GM12878 (cell line): ENCODE results near the gene CELSR3. TPM values are rescaled to one million over a fixed set of nuclear protein-coding genes. Genes with fewer than 3 reads are reported as not detected.

Source experiments
- ATAC-seq: fragments of 200-7000 bp; cut with Tn5 transposase; 3 replicates; pipeline ENCODE4 v1.9.1; 2020; ENCODE audit warnings: mild to moderate bottlenecking, moderate library complexity
- BruUV-seq: library from RNA; stranded (reverse); fragments of 400-500 nt; replicated peaks from 2 replicates; lab custom pipeline; 2021; lab: Mats Ljungman, UMichigan
- CTCF ChIA-PET: fragments of 300-600 bp; sonication (Branson Sonifier 250); formaldehyde crosslinking; extraction: SDS; loops from one replicate; lab custom pipeline; 2021; ENCODE audit warnings: inconsistent platforms; lab: Yijun Ruan, JAX
- POLR2A ChIA-PET: fragments of 350-600 bp; formaldehyde crosslinking; extraction: SDS; loops from one replicate; lab custom pipeline; 2021; ENCODE audit warnings: inconsistent platforms; lab: Charles Lee
- RAD21 ChIA-PET: fragments of 300-600 bp; sonication (Branson Sonifier 250); formaldehyde crosslinking; loops from one replicate; lab custom pipeline; 2023; ENCODE audit warnings: antibody characterized with exemption; ENCODE audit not compliant: unreplicated experiment; lab: Charles Lee
- SMC1A ChIA-PET: fragments of 300-600 bp; sonication (Branson Sonifier 250); formaldehyde crosslinking; loops from one replicate; lab custom pipeline; 2023; ENCODE audit not compliant: unreplicated experiment, uncharacterized antibody; lab: Charles Lee
- DNase-seq: peaks from one replicate; pipeline ENCODE4 v3.0.0-alpha.2; 2011; ENCODE audit warnings: low read depth, low spot score
- FAIRE-seq: peaks from 3 replicates; lab custom pipeline; 2011; peaks lifted over from hg19 to GRCh38; lab: Jason Lieb, UNC
- H2AFZ ChIP-seq: 2 replicates; pipeline ENCODE4 v1.6.0; 2011; ENCODE audit warnings: low read depth, low read length, control low read depth; ENCODE audit not compliant: control insufficient read depth
- H3K27ac ChIP-seq: 2 replicates; pipeline ENCODE4 v1.5.1; 2011; ENCODE audit warnings: control low read depth; ENCODE audit not compliant: control insufficient read depth, insufficient read depth
- H3K27me3 ChIP-seq, 2 experiments: replicated peaks in 1 of 2; 2 replicates each; pipeline versions ENCODE4 v1.6.0 to v1.6.1; 2011; ENCODE audit warnings: low read length in 1 of 2; ENCODE audit not compliant: control insufficient read depth in 2 of 2, insufficient read depth in 2 of 2
- H3K36me3 ChIP-seq, 2 experiments: 2 replicates each; pipeline ENCODE4 v1.5.1; 2011; ENCODE audit warnings: low read length in 1 of 2; ENCODE audit not compliant: control insufficient read depth in 2 of 2, insufficient read depth in 2 of 2
- H3K4me1 ChIP-seq: 2 replicates; pipeline ENCODE4 v1.6.1; 2011; ENCODE audit warnings: mild to moderate bottlenecking, low read length, moderate library complexity, mixed read lengths; ENCODE audit not compliant: control insufficient read depth, insufficient read depth
- H3K4me2 ChIP-seq: 2 replicates; pipeline ENCODE4 v1.6.0; 2011; ENCODE audit warnings: control low read depth; ENCODE audit not compliant: control insufficient read depth, insufficient read depth
- H3K4me3 ChIP-seq: fragments of 200-600 bp; sonication (generic); 2 replicates; pipeline ENCODE4 v1.5.1; 2016
- H3K79me2 ChIP-seq: 2 replicates; pipeline ENCODE4 v1.6.0; 2011; ENCODE audit warnings: low read length; ENCODE audit not compliant: control insufficient read depth, insufficient read depth
- H3K9ac ChIP-seq: 2 replicates; pipeline ENCODE4 v1.8.0; 2011; ENCODE audit warnings: low read length, control low read depth, mixed read lengths; ENCODE audit not compliant: control insufficient read depth, insufficient read depth
- H3K9me3 ChIP-seq: replicated peaks from 3 replicates; pipeline ENCODE4 v1.5.1; 2011; ENCODE audit warnings: mild to moderate bottlenecking, low read length; ENCODE audit not compliant: control insufficient read depth, insufficient read depth
- H4K20me1 ChIP-seq: 2 replicates; pipeline ENCODE4 v1.6.0; 2011; ENCODE audit not compliant: control insufficient read depth, insufficient read depth
- ATF7 ChIP-seq: fragments of 450-650 bp; IDR thresholded peaks from 2 replicates; pipeline ENCODE4 v1.6.1; 2016; ENCODE audit warnings: low read depth, mild to moderate bottlenecking
- BHLHE40 ChIP-seq, 2 experiments: fragments of 450-650 bp in 1 of 2; IDR thresholded peaks; 2 replicates each; pipeline ENCODE4 v1.6.1; 2011 to 2017; ENCODE audit warnings: low read depth in 2 of 2, borderline replicate concordance in 1 of 2, improper control_type of control experiment in 1 of 2, low read length in 1 of 2, mild to moderate bottlenecking in 1 of 2
- BRCA1 ChIP-seq: IDR thresholded peaks from 2 replicates; pipeline ENCODE4 v1.6.1; 2011; ENCODE audit warnings: low read depth, low read length, improper control_type of control experiment
- CREM ChIP-seq: IDR thresholded peaks from 2 replicates; pipeline ENCODE4 v1.6.1; 2014; ENCODE audit warnings: antibody characterized with exemption, low read depth
- DPF2 ChIP-seq: fragments of 450-650 bp; IDR thresholded peaks from 2 replicates; pipeline ENCODE4 v1.6.1; 2017; ENCODE audit warnings: mild to moderate bottlenecking
- KLF5 ChIP-seq: fragments of 450-650 bp; IDR thresholded peaks from 2 replicates; pipeline ENCODE4 v1.6.1; 2014; ENCODE audit warnings: mild to moderate bottlenecking; ENCODE audit not compliant: partially characterized antibody
- MLLT1 ChIP-seq: fragments of 450-650 bp; IDR thresholded peaks from 2 replicates; pipeline ENCODE4 v1.6.1; 2016; ENCODE audit warnings: mild to moderate bottlenecking
- POLR2AphosphoS2 ChIP-seq: IDR thresholded peaks from 2 replicates; pipeline ENCODE4 v1.6.1; 2011; ENCODE audit warnings: low read depth, mild to moderate bottlenecking, low read length, improper control_type of control experiment, moderate library complexity
- SMARCA5 ChIP-seq: fragments of 450-650 bp; IDR thresholded peaks from 2 replicates; pipeline ENCODE4 v1.6.1; 2017; ENCODE audit warnings: mild to moderate bottlenecking
- SRF ChIP-seq, 2 experiments: IDR thresholded peaks; 2 replicates each; pipeline ENCODE4 v1.6.1; 2011; ENCODE audit warnings: low read depth in 2 of 2, low read length in 2 of 2, mild to moderate bottlenecking in 1 of 2, moderate library complexity in 1 of 2
- ZBTB33 ChIP-seq: fragments of 450-650 bp; IDR thresholded peaks from 2 replicates; pipeline ENCODE4 v1.6.1; 2017; ENCODE audit warnings: mild to moderate bottlenecking
- ZNF274 ChIP-seq: IDR thresholded peaks from one replicate; pipeline ENCODE4 v1.8.0; 2011; ENCODE audit not compliant: insufficient read length, insufficient read depth
- WGBS: methylation state at CpG from one replicate; pipeline ENCODE4 v1.1.6; 2016; ENCODE audit warnings: low lambda C conversion rate; ENCODE audit not compliant: insufficient replicate concordance, insufficient coverage; ENCODE audit errors: missing lambda C conversion rate; 5-methylcytosine and 5-hydroxymethylcytosine counted together
- in situ Hi-C: fragments of 300-500 bp; cut with MboI; formaldehyde crosslinking; loops from 9 replicates; pipeline ENCODE4 v1.14.3; 2018; ENCODE audit warnings: mixed read lengths
- intact Hi-C: fragments of 100-400 bp; cut with micrococcal nuclease; formaldehyde crosslinking; loops from one replicate; pipeline ENCODE4 v1.14.2; 2022; ENCODE audit not compliant: unreplicated experiment
- polyA plus RNA-seq, 11 experiments: library from polyadenylated mRNA; depleted of rRNA in 4 of 11; unstranded in 6 of 11; stranded (reverse) in 5 of 11; fragments of >200 nt; fragmentation: Nextera tagmentation in 4 of 11; fragmentation: Illumina TruSeq in 1 of 11; extraction: Ambion mirVana in 4 of 11; extraction: Trizol in 1 of 11; gene quantifications; 1 replicate in 1 of 11; 2 replicates in 10 of 11; pipeline versions ENCODE4 v1.2.1 to v1.2.3, GENCODE V29; 2011 to 2016; ENCODE audit warnings: inconsistent platforms in 2 of 11, missing spikeins in 2 of 11, low read depth in 1 of 11
- total RNA-seq, 4 experiments: library from RNA; depleted of rRNA in 3 of 4; stranded (reverse); fragments of >200 nt in 3 of 4; fragmentation: Illumina TruSeq in 1 of 4; extraction: Trizol in 1 of 4; gene quantifications; 2 replicates each; pipeline versions ENCODE4 v1.2.1 to v1.2.3, GENCODE V29; 2013 to 2021

Gene CELSR3
- total and polyA plus RNA-seq, 10 of the 15 experiments (the other 5 are each of a cell fraction or from before 2014, with no cell fraction given): 0.08 to 1.6 (median 0.57) TPM

DNA sequence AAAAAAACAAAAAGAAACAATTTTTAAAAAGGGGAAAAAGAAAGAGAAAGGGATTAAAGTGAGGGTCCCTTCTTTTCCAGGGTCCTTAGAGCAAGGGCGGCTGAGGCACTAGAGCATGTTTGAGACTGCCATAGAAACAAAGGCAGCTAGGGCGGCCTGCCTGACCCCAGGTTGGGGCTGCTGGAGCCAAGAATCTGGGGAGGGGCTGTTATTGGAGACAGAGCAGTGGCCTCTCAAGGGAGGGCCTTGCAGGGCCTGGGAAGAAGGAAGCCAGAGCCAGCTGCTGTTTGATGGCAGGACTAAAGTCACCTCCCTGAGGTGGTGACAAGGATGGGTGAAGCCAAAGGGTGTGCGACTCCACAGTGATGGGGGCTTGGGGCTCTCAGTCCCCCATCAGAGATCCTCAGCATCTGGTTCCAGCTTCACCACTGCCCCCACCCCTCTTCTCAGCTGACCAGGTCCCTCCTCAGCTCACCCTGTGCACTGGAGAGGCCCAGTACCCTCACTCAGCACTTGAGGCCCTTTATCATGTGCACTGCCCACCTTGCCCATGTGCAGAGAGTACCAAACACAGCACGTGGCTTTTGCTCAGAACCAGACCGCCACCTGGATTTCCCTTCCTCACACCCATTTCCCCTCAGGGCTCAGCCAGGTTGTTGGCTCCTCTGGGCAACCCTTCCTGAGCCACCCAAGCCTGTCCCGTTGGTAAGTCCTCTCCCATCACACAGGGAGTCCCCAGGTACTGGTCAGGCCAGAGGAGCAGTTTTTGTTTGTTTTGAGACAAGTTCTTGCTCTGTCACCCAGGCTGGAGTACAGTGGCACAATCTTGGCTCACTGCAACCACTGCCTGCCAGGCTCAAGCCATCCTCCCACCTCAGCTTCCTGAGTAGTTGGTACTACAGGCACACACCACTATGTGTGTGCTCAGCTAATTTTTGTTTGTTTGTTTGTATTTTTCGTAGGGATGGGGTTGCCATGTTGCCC, 42.9 kb downstream of the CELSR3 start:
- WGBS: 29% methylated on average over 7 of the region's 7 CpGs
- no peak overlapping the region for H2AFZ ChIP-seq
- peaks cover 5% of the 10 kb centered on the region; the same call in 2 of the 3 replicates for H3K9me3 ChIP-seq
- no peak overlapping the region for H3K4me2 ChIP-seq
- TF ChIP-seq ATF7 (no peak), MLLT1 (no peak), KLF5 (no peak), BRCA1 (no peak), DPF2 (no peak), ZBTB33 (no peak), CREM (no peak), POLR2AphosphoS2 (no peak), SRF (IDR thresholded peaks at IDR 0.05; ENCODE audit: low read depth in 2 of 2, low read length in 2 of 2) (no peak), BHLHE40 (IDR thresholded peaks at IDR 0.05; ENCODE audit: borderline replicate concordance in 1 of 2, low read depth in 2 of 2, low read length in 1 of 2) (no peak), SMARCA5 (no peak), ZNF274 (no peak)
- TF ChIP-seq, all 136 proteins: peak for 0
- ATAC-seq: no peak
- RAD21 ChIA-PET: no interaction called here
- no TSS peak for BruUV-seq
- H3K9ac ChIP-seq: no peak overlapping the region
- no peaks in the 10 kb centered on the region; a peak in 1 of 4 replicates for H3K36me3 ChIP-seq
- FAIRE-seq: no peak
- H3K27ac ChIP-seq: no peak overlapping the region
- POLR2A ChIA-PET: interaction anchor here (0.6 to 0.9 kb wide), 2 partner anchors 18 to 684 kb away, joined by 3 to 7 read pairs; no protein-coding TSS in a partner anchor
- SMC1A ChIA-PET: no interaction called here
- no peaks in the 10 kb centered on the region for H3K4me1 ChIP-seq
- CTCF ChIA-PET: no interaction called here
- no peak for DNase-seq
- in situ Hi-C loops: no loop called here
- H3K4me3 ChIP-seq: no peak overlapping the region
- intact Hi-C loops: no loop called here
- no peaks in the 10 kb centered on the region for H4K20me1 ChIP-seq
- H3K79me2 ChIP-seq: no peaks in the 10 kb centered on the region
- no peaks in the 10 kb centered on the region for H3K27me3 ChIP-seq
